ENCODE data around the gene VSIG4. TPM values are rescaled to one million over a fixed set of nuclear protein-coding genes. Genes with fewer than 3 reads are reported as not detected.

VSIG4 gene
- total RNA-seq, 1 experiment from 2014 or later = not detected

GRCh38 chrX:66024092-66024467 is 15.8 kb downstream of the VSIG4 start:
- no peaks in the 10 kb centered on the region for H3K9me2 ChIP-seq (replicated peaks; ENCODE audit: low read length)
- no peaks in the 10 kb centered on the region for H3K36me3 ChIP-seq (ENCODE audit: low read depth, low read length)
- ChIA-PET CTCF (no interaction called here), POLR2A (ENCODE audit: unreplicated experiment) (no interaction called here)
- no peak for ATAC-seq
- intact Hi-C loops (cut with micrococcal nuclease) = no loop called here
- H3K4me1 ChIP-seq (ENCODE audit: insufficient read depth, low read length) = no peaks in the 10 kb centered on the region
- no peaks in the 10 kb centered on the region for H3K27me3 ChIP-seq (ENCODE audit: low read length)
- no peak for DNase-seq
- H3K4me3 ChIP-seq (ENCODE audit: low read length) = no peak overlapping the region
- H4K20me1 ChIP-seq (ENCODE audit: low read length) = no peaks in the 10 kb centered on the region
- BruUV-seq (replicated peaks) = no TSS peak
- no peak overlapping the region for H3K4me2 ChIP-seq (ENCODE audit: low read length)
- H3K79me2 ChIP-seq (ENCODE audit: low read length) = no peaks in the 10 kb centered on the region
- H3K9ac ChIP-seq (ENCODE audit: low read length) = no peak overlapping the region
- H3F3A ChIP-seq (ENCODE audit: low read length, unreplicated experiment) = no peaks in the 10 kb centered on the region
- H3K9me3 ChIP-seq (ENCODE audit: low read length) = no peaks in the 10 kb centered on the region
- no peak overlapping the region for H2AFZ ChIP-seq (ENCODE audit: low read length)
- no peak overlapping the region for H3K27ac ChIP-seq (ENCODE audit: low read length)
- TF ChIP-seq CTCF (conservative IDR thresholded peaks at IDR 0.05; ENCODE audit: low read depth, low read length) (no peak), EZH2phosphoT487 (IDR thresholded peaks at IDR 0.05; ENCODE audit: borderline replicate concordance, low read length) (no peak), EZH2 (IDR thresholded peaks at IDR 0.05; ENCODE audit: low read length, unreplicated experiment) (no peak)

GRCh38 chrX:66023385-66024091 is 16.3 kb downstream of the VSIG4 start:
- H2AFZ ChIP-seq (ENCODE audit: low read length) = no peak overlapping the region
- intact Hi-C loops (cut with micrococcal nuclease) = no loop called here
- H3K9me3 ChIP-seq (ENCODE audit: low read length) = no peaks in the 10 kb centered on the region
- H4K20me1 ChIP-seq (ENCODE audit: low read length) = no peaks in the 10 kb centered on the region
- DNase-seq (no peak), ATAC-seq (no peak)
- H3K9me2 ChIP-seq (replicated peaks; ENCODE audit: low read length) = no peaks in the 10 kb centered on the region
- H3K79me2 ChIP-seq (ENCODE audit: low read length) = no peaks in the 10 kb centered on the region
- no peak overlapping the region for H3K4me2 ChIP-seq (ENCODE audit: low read length)
- H3K27me3 ChIP-seq (ENCODE audit: low read length) = no peaks in the 10 kb centered on the region
- H3K27ac ChIP-seq (ENCODE audit: low read length) = no peak overlapping the region
- no TSS peak for BruUV-seq (replicated peaks)
- TF ChIP-seq CTCF (conservative IDR thresholded peaks at IDR 0.05; ENCODE audit: low read depth, low read length) = no peak
- no peak for TF ChIP-seq EZH2 (IDR thresholded peaks at IDR 0.05; ENCODE audit: low read length, unreplicated experiment)
- no peak for TF ChIP-seq EZH2phosphoT487 (IDR thresholded peaks at IDR 0.05; ENCODE audit: borderline replicate concordance, low read length)
- no peak overlapping the region for H3K4me3 ChIP-seq (ENCODE audit: low read length)
- CTCF ChIA-PET = no interaction called here
- no peaks in the 10 kb centered on the region for H3K4me1 ChIP-seq (ENCODE audit: insufficient read depth, low read length)
- no peak overlapping the region for H3K9ac ChIP-seq (ENCODE audit: low read length)
- POLR2A ChIA-PET (ENCODE audit: unreplicated experiment) = no interaction called here
- no peaks in the 10 kb centered on the region for H3K36me3 ChIP-seq (ENCODE audit: low read depth, low read length)
- no peaks in the 10 kb centered on the region for H3F3A ChIP-seq (ENCODE audit: low read length, unreplicated experiment)

- Histone ChIP-seq H3K9me3 (ENCODE audit: low read length) (no peaks in the 10 kb centered on the region), H3K27ac (ENCODE audit: low read length) (no peak overlapping the region), H3K79me2 (ENCODE audit: low read length) (no peaks in the 10 kb centered on the region), H3K4me3 (ENCODE audit: low read length) (no peak overlapping the region), H3K9me2 (replicated peaks; ENCODE audit: low read length) (no peaks in the 10 kb centered on the region), H4K20me1 (ENCODE audit: low read length) (no peaks in the 10 kb centered on the region), H3F3A (ENCODE audit: low read length, unreplicated experiment) (no peaks in the 10 kb centered on the region), H3K36me3 (ENCODE audit: low read depth, low read length) (no peaks in the 10 kb centered on the region), H3K9ac (ENCODE audit: low read length) (no peak overlapping the region), H3K4me2 (ENCODE audit: low read length) (no peak overlapping the region), H3K27me3 (ENCODE audit: low read length) (no peaks in the 10 kb centered on the region), H3K4me1 (ENCODE audit: insufficient read depth, low read length) (no peaks in the 10 kb centered on the region), H2AFZ (ENCODE audit: low read length) (no peak overlapping the region)
- no peak for ATAC-seq
- POLR2A ChIA-PET (ENCODE audit: unreplicated experiment) = no interaction called here
- peak; percentile 29; the same call in 1 of the 2 replicates for TF ChIP-seq CTCF (conservative IDR thresholded peaks at IDR 0.05; ENCODE audit: low read depth, low read length)
- no peak for TF ChIP-seq EZH2 (IDR thresholded peaks at IDR 0.05; ENCODE audit: low read length, unreplicated experiment)
- no peak for TF ChIP-seq EZH2phosphoT487 (IDR thresholded peaks at IDR 0.05; ENCODE audit: borderline replicate concordance, low read length)
- intact Hi-C loops (cut with micrococcal nuclease) = no loop called here
- DNase-seq = peak; percentile 7
- BruUV-seq (replicated peaks) = no TSS peak
- CTCF ChIA-PET = no interaction called here
These were observed 17.1 kb downstream of the VSIG4 start for GRCh38 chrX:66022632-66023384.

Data from PC-3 (cell line).